GM19035 (cell line): ENCODE results near the gene NFYC.

Experiments used
- ATAC-seq: cut with Tn5 transposase; IDR thresholded peaks from one replicate; pipeline ENCODE4 v1.9.1; 2021; ENCODE audit not compliant: unreplicated experiment

The NFYC gene

DNA sequence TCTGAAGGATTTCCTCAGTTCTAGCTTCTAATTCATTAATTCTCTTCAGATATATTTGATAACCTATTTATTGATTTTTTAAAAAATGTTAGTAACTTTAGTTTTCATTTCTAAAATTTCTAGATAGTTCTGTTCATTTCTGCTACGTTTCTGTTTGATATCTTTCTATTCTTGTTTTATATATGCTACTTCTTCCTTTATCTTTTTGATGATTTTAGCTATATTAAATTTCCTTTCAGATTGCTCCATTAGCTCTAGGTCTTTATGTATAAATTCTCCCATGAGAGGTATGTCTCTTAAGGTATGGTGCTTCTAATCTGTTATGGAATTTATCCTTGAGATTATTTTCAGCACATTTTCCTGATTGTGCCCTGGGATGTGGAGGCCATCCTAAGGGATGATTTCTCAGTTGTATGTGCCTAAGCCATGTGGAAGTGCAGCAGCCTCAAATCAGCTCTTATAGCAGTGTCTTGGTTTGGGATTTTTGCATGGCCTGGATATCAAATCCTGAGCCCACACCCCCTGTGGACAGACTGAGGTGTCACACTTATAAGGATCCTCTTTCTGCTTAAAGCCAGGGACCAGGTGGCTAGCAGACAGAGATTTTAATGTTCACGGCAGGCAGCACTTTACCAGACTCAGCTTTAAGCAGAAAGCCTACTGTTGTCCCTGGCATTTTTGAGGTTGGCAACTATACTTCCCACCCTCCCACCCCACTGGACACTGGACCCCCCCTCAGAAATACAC, 85.9 kb downstream of the NFYC start:
- no peak for ATAC-seq

DNA sequence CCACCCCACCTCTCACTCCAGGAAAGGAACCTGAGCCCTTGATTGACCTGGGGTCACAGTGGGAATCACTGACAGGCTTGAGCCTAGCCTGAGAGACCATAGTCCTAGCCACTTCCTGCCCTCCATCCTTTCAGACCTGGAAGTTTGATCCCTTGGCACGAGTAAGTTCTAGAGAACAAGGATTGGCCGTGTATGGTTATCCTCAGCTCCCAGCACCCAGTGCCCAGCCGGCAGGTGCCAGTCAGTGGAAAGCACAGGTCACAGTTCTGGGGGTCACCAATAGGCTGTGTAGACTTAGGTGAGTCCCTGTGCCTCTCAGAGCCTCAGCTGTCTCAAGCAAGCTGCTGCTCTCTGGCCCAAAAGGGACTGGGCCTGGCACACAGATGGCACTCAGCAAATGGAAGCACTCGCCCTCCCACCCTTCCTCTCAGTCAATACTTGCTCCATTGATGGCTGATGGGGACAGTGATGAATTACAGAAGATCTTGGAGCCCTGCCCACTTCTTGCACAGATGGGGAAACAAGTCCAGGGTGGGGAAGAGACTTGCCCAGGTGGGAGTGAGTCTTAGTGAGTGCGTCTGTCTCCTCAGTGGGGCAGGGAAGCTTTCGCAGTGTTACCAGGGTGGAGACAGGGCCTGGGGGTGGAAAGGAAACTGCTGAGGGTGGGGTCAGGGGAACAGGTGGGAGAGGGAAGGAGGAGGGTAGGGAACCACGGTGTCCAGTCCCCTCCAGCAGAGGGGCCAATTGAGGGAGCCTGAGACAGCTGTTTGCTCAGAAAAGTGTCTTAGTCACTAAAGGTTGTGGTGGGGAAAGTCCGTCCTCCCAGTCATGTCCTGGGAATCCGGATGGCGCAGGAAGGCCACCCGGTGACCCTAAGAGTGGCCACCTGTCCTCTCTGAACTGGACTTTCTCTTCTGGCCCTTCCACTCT, 89.4 kb downstream of the NFYC start:
- no peak for ATAC-seq

DNA sequence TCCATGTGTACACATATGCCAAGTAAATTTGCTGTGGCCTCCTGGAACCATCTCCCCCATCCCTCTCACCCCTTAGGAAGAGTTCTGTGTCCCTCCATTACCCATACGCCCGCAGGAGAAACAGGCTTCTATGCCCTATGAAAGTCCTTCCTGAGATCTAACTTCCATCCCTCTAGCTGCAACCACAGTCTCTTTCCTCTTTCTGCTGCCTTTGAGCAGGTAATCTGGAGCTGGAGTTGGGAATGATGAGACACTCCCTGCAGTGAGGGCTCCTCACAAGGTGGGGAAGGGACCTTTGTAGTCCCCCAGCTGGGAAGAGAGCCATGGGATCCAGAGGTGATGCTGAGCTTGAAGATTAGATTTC, 90.1 kb downstream of the NFYC start:
- ATAC-seq: no peak

DNA sequence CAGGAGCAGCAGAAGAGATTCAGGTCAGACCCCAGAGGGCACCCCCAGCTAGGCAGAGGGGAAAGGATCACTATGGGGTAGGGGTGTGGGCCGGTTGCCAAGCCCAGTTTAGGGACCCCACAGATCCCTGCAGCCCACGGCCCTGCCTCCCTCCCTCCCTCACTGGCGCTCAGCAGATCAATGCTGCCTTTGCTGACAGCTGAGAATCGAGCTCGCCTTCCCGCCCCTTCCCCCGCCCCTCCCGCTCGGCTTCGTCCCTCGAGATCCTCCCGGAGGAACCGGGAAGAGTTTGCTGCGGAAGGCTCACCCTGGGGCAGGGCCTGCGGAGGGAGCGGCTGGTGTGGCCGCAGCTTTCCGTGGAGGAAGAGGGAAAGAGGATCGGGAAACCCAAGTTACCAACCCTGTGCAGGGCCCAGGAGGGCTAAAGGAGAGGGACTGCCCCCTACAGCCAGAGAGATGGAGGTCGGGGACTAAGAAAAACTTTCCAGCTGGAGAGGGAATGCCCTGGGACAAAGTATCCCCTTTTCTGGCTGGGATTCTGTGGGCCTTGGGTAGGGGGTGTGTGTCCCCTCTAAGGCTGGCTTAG, 91.0 kb downstream of the NFYC start:
- no peak for ATAC-seq

DNA sequence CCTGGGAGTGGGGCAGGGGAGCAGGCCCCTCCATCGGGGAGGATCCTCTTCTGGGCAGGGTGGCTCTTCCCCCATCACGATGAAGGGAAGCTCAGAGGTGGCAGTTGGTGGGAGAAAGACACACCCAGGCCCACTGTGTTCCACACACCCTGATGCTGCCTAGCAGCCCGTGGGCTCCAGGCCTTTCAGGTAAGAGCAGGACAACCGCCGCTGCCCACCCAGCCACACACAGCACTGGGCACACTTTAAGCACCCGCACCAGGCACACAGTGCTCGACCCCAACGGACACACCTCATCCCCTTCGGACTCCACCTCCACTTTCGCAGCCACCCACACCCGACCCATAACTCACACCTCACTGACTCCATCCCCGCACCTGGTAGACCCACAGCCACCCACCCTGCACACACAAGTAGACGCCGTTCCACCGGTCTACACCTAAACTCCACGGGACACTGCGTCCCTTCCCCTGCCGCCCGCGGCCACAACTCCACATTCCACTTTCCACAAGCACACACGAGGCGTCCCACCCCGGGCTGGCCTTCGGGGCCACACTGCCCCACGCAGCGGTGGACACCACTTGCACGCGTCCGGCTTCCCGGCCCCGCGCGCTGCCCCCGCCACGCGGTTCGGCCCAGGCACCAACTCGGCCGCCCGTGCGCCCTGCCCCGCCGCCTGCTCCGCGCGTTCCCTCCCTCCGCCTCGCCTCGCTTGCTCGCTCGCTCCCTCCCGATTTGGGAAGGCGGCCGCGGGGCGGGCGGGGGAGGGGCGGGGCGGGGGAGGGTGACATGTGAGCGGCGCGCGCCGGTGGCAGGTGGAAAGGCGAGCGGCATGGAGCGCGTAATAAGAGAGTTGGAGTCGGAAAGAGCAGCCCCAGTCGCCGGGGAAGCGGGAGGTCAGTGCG, 91.7 kb downstream of the NFYC start, which contains the start of gene KCNQ4:
Gene KCNQ4 (plus strand): TSS at position 787 of the 905 bp plus-strand sequence. CDS start 307 bp downstream, outside the sequence.
- ATAC-seq: no peak

DNA sequence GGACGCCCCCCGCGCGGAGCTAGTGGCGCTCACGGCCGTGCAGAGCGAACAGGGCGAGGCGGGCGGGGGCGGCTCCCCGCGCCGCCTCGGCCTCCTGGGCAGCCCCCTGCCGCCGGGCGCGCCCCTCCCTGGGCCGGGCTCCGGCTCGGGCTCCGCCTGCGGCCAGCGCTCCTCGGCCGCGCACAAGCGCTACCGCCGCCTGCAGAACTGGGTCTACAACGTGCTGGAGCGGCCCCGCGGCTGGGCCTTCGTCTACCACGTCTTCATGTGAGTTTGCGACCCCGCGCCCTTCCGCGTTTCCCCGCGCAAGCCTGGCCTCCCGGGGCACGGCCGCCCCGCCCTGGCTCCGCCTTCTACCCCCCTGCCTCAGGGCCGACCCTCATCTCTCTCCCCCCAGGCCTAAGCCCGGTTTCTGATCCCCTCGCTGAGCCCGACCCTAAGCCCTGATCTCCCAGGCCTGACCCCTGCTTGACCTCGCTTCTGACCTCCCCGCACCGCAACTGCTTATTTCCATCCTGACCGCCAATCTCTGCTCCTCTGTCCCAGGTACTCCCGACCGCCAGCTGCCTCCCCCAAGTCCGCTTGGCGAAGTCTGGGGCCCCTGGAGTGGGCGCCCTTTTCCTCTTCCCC, 92.8 kb downstream of the NFYC start:
- ATAC-seq: no peak

DNA sequence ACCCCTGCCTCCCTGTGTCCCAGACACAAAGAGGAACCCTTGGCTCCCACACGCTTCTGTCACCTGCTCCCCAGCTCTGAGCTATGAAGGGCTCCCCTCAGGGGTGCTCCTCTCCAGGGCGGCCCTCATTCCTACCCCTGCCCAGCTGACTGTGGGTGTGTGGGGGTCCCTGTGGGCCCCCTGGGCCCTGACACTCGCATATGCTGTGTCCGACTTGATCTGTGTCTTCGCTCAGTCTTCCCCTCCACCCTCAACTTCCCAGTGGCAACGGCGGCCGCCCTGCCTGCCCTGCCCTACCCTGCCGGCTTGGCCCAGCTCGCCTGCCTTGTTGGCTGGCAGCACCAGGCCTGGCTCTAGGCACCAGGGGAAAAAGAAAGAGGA, 93.3 kb downstream of the NFYC start:
- ATAC-seq: no peak

DNA sequence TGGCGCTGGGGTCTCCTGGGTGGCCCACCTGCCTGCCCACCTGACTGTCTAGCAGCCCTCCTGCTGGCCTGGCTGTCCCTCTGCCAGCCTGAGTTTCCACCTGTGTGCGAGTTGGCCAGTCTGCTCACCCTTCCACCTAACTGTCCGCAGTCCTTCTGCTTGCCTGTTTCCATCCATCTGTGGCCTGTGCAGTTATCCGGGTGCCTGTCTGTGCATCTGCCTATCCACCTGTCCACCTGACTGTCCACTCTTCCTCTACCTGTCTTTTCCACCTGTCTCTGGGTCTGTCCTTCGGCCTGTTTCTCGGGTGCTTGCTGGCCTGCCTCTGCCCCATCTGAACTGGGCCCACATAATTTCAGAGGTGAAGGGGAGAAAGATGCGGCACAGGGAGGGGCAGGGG, 93.9 kb downstream of the NFYC start:
- ATAC-seq: no peak

DNA sequence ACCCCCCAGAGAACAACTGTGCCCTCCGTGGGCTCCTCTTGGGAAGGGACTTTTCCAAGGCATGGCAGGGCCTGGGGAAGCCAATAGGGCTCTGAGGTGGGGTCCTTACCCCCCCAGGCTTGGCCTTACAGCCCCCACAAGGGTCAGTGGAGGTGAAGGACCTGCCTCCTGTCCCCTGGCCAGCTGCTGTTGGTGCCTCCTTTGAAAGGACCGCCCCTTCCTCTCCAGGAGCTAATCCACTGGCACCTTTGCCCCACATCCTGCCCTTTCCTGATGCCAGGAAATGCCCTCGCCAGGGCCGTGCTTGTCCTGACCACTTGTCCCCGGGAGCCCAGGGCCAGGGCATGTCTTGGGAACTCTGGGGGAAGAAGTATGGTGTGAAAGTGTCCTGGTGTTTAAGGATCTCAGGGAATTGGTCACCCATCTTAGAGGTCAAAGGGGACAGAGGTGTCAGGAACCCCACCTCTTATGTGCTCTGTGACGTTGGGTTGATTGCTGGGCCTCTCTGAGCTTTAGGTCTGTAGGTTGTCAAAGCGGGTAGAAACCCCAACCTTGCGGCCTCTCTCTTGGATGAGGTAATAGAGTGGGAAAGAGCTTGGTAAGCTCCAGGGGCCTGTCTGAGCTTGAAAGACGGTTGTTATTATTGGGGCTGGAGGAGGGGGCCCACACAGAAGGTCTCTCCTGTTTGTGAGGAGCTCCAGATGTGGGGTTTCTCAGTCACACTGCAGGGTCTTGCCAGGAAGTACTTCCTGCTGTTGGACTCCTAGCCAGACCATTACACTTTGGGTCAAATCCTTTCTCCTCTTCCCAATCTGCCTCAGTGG, 94.9 kb downstream of the NFYC start:
- ATAC-seq: no peak

DNA sequence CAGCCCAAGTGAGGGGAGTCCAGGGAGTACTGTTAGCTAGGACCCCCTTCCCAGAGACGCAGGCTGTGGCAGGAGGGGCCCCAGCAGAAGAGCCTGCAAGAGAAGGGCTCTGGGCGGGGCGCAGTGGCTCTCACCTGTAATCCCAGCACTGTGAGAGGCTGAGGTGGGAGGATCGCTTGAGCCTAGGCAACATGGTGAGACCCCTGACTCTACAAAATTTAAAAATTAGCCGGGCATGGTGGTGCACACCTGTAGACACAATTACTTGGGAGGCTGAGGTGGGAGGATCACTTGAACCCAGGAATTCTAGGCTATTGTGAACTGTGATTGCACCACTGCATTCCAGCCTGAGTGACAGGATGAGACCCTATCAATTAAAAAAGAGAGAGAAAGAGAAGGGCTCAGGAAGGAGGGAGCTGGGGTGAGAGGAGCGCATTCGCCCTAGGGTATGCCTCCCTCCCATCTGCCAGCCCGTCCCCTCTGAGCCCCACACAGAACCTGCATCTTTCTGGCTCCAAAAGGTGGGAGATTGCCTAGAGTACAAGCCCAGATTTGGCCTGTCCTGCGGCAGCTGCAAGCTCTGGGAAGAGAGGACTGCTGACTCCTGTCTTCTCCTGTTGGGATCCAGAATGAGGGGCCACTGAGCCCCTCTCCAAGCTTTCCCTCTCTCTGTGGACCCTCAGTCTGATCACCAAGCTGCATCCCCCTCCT, 95.6 kb downstream of the NFYC start:
- ATAC-seq: no peak

DNA sequence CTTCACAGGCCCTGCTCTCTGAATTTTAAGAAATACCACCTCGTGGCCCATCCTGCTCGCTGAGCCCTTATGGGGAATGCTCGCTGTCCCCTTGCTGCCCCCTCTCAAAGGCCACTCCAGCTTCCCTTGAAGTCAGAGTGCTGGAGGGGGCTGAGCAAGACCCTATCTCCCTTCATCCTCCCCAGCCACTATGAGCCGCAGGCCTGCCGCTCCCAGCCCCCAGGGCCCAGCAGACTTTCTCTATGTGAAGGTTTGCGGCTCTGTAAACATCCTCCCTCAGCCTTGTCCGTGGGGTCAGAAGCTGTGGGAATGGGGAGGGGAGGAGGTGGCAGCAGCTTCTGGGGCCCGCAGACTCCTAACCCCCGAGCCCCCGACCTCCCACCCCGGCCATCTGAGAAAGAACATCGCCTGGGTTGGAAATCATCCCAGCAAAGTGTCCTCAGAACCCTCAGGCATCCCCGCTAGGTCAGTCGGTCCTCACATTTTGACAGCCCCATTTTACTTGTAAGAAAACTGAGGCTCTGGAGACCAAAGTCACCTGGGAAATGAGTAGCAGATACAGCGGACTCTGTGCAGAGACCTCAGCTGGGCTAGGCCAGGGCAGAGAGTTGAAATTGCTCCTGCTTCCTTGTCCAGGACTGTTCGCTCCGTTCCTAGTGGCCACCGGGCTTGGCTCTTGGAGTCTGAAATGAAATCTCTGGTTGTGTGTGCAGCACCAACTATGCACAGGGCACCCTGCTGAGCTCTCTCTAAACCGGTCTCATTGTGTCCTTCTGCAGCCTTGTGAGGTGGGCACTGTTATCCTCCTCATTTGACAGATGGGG, 96.4 kb downstream of the NFYC start:
- ATAC-seq: no peak

DNA sequence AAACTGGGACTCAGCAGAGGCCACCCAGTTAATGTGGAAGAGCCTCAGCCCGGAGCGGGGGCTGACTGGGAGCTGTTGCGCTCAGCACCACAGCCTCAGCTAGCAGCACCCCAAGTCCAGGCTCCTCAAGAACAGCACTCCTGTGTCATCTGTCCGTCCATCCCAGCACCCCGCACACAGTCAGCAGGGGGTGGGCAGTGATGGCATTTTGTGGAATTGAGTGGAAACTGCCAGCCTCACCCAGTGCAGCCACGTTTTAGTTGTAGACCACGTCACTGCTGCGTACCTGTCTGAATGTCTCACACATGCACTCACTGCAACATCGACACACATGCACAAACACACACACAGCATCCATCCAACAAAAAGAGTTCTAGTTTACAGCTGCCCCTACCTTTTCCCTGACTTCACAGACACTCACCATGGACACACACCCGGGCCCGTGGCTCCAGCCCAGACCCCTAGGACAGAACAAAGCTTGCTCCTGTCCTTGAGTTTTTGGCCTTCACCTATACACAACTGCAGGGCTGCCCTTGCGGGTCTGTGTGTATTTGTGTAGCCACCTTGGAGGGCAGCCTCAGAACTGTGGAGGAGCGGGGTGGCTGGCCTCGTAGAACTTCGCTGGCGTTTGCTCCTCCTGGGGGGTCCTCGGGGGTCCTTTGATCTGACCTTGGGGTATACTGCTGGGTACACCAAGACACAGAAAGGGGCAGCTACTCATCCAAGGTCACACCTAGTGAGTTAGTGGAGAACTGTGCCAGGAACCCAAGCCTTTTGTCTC, 97.2 kb downstream of the NFYC start:
- no peak for ATAC-seq

DNA sequence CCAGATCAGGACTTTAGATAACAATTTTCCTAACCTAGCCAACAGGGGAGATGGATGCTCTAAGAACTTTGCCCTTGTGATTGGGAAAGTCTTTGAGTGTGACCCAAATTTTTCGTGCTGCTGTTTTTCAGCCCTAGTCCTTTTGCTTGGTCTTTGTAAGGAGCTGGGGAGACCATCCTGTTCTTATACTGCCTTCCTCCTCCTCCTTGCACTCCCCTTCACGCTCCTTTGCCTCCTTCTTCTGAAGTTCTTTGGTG, 97.8 kb downstream of the NFYC start:
- no peak for ATAC-seq

DNA sequence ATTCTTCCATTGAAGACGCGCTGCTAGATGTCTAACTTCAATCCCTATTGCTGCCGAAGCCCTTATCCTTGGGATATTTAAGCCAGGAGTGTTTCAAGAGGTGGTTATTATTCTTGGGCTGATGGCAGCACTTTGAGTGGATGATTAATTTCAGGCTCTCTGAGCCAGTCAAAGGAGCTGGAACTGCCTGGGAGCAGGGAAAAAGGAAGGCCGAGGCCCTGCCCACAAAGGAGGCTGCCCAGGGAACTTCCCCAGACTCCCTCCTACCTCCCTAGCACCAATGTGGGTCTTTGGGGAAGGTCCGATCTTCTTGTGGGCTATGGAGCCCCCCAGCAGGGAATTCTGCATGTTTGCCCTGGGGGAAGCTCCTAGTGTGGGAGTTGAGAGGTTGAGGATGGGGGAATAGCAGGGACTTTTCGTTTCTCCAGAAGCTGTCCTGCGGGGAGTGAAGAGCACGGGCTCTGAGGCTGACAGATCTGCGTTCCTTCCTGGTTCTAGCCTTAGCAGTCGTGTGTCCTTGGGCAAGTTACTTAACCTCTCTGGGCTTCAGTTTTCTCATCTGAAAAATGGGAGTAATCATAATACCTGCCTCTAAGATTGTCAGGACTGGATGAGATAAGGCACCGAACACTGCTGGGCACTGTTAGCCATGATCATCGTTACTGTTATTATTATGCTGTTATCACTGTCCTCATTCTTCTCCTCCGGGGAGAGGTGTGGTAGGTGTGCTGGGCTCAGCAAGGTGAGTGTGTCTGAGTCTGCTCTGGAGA, 98.3 kb downstream of the NFYC start:
- no peak for ATAC-seq

DNA sequence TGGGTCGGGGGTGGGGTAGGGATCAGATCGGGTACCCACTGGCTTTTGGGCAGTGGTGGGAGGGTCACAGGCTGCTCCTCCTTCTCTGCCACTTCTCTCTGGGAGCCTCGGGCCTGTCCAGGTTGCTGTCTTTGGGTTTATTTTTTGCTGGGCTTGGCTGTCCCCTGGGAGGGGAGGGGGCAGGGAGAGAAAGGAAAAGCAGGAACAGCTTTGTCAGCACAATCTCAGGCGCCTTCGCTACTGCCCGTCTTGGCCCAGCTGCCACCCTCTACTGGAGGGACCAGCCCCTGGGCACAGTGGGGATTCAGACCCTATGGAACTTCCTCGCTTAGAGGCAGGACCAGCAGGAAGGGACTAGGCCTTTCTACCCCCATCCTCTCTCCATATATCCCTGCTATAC, 100.5 kb downstream of the NFYC start:
- no peak for ATAC-seq

DNA sequence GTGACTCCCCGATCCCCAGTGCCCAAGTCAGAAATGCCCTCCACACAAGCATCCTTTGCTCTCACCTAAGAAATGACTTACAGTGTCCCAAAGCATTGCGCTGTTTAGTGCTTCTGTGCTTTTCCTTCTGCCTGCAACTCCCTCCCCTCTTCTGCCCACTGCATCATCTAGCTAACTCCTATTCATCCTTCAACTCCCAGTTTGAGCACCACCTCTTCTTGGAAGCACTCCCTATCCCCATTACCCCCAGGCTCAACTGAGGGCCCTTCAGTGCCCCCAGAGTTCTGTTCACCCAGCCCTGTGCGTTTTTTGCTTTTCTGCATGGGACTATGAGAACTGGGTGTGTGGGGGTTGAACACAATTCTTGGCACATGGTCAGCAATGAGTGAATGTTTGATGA, 102.1 kb downstream of the NFYC start:
- no peak for ATAC-seq

DNA sequence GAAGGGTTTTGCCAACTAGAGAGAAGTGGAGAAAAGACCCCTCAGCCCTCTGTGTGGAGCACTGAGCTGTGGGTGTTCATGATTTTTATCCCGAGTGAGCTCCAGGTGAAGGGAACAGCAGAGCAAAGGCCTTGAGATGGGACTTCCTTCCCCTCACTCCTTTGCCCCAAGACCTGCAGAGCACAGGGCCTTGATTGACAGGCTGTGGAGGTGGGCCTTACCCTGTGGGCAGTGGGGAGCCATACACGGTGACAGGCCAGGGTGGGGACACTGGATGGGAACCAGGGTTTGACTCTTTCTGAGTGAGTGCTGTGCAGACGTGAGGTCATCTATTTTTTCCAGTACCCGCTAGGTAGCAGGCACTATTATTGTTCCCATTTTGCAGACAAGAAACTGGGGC, 102.5 kb downstream of the NFYC start:
- ATAC-seq: no peak
